Keratinocyte (primary cell): Measurements from ENCODE around the gene PCDHB15.

Experiments
- EZH2 ChIP-seq: IDR thresholded peaks from one replicate; pipeline ENCODE4 v1.6.1; 2012; ENCODE audit warnings: inconsistent platforms, mild to moderate bottlenecking, low read length, moderate library complexity
- TF ChIP-seq, protein P1 (sequence below), 3 experiments: IDR thresholded peaks in 1 of 3; conservative IDR thresholded peaks in 1 of 3; optimal IDR thresholded peaks in 1 of 3; 2 replicates in 2 of 3; 3 replicates in 1 of 3; pipeline versions ENCODE3 to v1.5.1; 2011; ENCODE audit warnings: low read length in 3 of 3, mild to moderate bottlenecking in 3 of 3, moderate library complexity in 2 of 3, control low read depth in 1 of 3, inconsistent platforms in 1 of 3; ENCODE audit not compliant: insufficient read depth in 2 of 3; ENCODE audit errors: extremely low read depth in 1 of 3

DNA sequence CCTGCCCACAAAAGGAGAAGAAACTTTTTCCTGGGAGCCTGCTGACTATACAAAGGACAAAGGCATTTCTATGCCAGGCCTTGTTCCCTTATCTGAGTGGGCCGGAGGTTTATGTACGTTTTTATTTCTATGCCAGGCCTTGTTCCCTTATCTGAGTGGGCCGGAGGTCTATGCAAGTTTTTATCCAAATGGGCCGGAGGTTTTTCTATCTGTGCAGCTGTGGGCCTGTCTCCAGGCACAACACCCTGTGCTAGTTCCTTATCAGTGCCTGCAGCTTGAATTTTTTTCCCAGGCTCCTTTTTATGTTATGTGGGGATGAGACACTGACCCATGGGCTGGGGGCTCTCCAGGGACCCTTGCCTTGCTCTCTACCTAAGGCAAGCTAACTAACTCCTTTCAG lies 53.2 kb downstream of the PCDHB15 start:
- TF ChIP-seq, protein P1, sequence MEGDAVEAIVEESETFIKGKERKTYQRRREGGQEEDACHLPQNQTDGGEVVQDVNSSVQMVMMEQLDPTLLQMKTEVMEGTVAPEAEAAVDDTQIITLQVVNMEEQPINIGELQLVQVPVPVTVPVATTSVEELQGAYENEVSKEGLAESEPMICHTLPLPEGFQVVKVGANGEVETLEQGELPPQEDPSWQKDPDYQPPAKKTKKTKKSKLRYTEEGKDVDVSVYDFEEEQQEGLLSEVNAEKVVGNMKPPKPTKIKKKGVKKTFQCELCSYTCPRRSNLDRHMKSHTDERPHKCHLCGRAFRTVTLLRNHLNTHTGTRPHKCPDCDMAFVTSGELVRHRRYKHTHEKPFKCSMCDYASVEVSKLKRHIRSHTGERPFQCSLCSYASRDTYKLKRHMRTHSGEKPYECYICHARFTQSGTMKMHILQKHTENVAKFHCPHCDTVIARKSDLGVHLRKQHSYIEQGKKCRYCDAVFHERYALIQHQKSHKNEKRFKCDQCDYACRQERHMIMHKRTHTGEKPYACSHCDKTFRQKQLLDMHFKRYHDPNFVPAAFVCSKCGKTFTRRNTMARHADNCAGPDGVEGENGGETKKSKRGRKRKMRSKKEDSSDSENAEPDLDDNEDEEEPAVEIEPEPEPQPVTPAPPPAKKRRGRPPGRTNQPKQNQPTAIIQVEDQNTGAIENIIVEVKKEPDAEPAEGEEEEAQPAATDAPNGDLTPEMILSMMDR (optimal IDR thresholded peaks at IDR 0.05 in 1 of 3, IDR thresholded peaks at IDR 0.05 in 1 of 3, conservative IDR thresholded peaks at IDR 0.05 in 1 of 3; ENCODE audit: extremely low read depth in 1 of 3, insufficient read depth in 2 of 3, low read length in 3 of 3), result no peak
- TF ChIP-seq EZH2, result no peak
